Stimulated activated CD4-positive, alpha-beta T cell treated with anti-CD3 and anti-CD28 coated beads, Interleukin-1b, Interleukin-23, amount 100 ng/mL, for 24 hours (primary cell): ENCODE data around the gene GPR37L1.

Experiments
- DNase-seq, 4 experiments: peaks; one replicate each; pipeline ENCODE4 v3.0.0-alpha.2; 2020; ENCODE audit warnings: low read depth in 4 of 4, low spot score in 1 of 4

GPR37L1 gene

DNA sequence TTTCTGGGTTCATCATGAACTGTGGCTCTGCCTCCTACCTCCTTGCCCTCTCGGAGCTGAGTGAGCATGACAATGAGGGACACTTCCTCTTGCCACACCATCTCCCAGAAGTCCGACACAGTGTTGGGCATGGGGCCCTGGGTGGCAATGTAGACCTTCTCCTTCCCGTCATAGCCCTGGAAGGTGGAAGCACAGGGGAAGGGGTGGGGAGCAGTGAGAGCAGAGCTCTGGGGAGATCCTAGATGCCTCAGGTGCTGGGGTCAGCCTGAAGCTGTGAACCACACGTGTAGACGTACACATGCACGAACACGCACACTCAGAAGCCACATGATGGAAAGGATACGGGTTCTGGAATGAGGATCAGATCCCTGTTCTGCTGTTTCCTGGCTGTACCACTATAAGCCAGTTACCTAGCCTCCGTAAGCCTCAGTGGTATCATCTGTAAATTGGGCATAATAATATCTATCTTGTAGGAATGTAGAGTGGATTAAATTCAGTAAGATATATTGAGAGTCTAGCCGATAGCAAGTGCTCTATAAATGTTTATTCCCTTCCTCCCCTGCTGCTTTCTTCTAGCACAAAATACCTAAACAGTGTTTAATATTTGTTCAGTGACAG lies 31.5 kb downstream of the GPR37L1 start:
- DNase-seq, result no peak

GRCh38 chr1:202154766-202155477 lies 32.2 kb downstream of the GPR37L1 start:
- DNase-seq, result no peak

- DNase-seq, result no peak
These were observed 32.8 kb downstream of the GPR37L1 start for GRCh38 chr1:202155478-202156021.

- DNase-seq, result no peak
These were observed 33.9 kb downstream of the GPR37L1 start for GRCh38 chr1:202156590-202156989.

DNA sequence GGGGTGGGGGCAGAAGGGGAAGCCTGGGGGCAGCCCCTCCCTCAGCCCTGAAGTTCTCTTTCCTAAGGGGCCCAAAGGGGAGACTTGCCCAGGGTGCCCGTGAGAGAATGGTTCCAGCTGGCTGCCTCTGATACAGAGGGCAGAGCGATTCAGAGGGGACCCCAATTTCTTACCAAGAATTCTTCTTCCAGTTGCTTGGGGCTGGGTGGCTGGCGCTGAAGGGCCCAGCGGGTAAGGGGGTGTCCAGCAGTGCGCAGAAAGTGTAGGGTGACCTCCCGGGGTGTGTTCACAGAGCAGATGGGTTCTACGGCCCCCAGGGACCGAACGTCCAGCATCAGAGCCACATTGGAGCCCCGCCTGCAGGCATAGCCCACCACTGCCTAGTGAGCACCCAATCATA lies 35.2 kb downstream of the GPR37L1 start:
- DNase-seq, result no peak

GRCh38 chr1:202158810-202159533 lies 36.3 kb downstream of the GPR37L1 start:
- no peak for DNase-seq

DNA sequence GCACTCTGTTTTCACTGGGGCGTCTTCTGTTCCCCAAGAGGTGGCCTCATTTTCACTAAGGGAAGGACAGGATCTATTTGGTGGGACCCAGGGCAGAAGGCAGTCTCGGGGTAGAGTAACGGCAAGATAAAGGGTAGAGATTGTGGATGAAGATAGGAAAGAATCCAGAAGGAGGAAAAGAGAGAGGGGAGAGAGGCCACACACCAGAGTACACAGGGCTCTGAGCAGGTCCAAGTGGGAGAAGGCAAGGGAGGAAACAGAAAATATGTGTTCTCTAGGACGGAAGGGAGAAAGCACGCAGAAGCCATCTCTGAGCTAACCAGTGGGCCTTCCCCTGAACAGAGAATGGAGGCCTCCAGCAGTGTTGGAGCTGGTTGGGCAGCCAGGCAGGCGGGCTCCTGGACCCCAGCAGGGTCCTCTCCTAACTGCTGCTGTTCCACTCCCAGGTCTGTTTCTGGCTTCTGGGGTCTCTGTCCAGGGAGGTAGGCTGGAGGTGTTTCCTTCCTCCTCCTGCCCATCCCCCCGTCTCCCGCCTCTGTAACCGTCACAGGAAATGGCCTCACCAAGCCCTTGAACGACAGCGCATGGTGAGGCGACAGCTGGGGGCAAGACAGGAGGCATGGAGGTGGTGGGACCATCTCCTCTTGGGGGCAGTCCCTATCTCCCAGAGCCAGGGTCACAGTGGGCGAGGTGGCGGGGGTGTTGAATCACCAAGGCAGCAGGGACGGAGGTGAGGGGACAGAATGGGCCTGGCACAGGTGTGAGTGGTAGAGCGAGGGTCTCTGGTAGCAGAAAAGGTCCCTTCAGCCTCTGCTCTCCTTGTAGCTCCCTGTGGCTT lies 37.0 kb downstream of the GPR37L1 start:
- DNase-seq, result peak in 2 of 4 experiments; percentile 67 to 71

DNA sequence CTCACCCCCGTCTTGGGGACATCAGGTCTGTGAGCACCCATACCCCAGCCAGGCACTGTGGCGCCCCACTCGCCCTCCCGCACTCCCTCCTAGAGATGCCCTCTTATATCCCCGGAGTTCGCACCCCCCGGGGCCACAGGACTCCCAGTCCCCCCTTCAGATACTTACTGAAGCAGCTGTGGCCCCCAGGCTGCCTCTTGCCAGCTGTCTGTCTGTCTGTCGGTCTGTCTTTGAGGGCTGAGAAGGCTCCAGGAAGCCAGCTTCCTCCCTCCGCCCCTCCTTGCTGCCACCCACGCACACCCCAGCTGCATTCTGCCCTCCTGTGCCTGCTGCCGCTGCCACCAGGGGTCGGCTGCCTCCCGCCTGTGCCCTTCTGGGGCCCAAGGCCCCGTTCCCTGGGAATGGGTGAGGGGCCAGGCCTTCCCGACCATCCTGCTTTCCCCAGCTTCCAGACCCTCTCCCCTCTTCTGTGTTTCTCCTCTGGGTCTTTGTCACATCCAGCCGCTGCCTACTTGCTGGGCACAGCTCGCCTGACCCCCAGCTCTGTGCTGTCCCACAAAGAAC lies 37.7 kb downstream of the GPR37L1 start, which contains the start of gene PTPN7:
PTPN7 (minus strand) TSS at position 226 of the 564 bp plus-strand sequence. CDS start 1,200 bp downstream, outside the sequence.
- DNase-seq, result peak; percentile 75 to 89 (median 82)

DNA sequence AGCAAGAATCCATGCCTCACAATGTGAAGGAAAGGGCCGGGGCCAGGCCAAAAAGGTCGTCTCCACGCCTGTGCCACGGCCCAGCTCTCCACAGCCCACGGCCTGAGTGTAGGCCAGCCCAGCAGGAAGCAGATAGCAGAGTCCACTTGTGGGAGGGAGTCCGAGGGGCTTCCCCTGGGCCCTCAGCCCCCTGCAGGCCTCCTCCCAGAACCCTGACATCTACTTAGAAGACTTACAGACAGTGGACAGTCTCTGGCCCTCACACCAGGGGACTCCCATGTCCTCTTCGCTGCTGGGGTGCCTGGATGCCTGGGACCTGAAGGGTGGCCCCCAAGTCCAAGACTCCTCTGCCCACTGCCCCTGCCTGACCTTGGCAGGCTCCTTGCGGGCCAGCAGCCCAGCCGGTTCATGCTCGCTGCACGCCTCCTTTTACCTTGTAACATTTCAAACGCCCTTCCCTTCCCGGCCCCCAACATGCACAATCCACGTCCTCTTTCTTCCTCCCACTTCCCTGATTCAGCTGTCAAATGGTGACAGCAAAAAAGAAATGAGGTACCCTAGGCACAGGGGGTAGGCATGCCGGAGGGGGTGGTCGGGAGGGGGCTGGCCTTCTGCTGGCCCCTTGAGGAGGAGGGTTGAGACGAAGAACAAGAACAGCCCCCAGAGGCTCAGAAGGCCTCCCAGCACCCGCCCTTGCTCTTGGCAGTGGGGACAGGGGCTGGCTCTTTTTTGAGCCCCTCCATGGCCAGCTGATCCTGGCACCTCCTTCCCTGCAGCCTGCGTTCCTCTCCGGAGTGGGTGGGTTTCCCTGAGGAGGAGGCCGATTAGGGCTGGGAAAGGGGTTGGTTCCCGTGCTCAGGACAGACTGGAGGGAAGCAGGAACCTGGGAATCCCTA lies 38.7 kb downstream of the GPR37L1 start:
- DNase-seq, result no peak

DNA sequence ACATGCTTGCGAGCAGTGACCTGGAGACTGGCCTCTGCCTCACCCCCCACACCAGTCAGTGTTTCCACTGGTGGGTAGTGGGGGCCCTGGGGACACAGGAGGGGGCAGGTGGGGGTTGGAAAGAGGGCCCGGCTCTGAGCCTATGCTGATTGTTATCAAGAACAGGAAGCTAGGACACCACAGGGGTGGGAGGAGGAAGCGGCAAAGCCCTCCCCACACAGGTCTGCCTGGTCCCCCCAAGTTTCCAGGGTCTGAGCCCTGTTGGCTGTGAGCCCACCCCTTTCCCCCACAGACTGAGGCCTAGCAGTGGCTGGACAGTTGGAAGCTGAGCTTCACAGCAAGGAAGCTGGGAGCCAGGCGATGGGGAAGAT lies 39.3 kb downstream of the GPR37L1 start:
- DNase-seq, result no peak

DNA sequence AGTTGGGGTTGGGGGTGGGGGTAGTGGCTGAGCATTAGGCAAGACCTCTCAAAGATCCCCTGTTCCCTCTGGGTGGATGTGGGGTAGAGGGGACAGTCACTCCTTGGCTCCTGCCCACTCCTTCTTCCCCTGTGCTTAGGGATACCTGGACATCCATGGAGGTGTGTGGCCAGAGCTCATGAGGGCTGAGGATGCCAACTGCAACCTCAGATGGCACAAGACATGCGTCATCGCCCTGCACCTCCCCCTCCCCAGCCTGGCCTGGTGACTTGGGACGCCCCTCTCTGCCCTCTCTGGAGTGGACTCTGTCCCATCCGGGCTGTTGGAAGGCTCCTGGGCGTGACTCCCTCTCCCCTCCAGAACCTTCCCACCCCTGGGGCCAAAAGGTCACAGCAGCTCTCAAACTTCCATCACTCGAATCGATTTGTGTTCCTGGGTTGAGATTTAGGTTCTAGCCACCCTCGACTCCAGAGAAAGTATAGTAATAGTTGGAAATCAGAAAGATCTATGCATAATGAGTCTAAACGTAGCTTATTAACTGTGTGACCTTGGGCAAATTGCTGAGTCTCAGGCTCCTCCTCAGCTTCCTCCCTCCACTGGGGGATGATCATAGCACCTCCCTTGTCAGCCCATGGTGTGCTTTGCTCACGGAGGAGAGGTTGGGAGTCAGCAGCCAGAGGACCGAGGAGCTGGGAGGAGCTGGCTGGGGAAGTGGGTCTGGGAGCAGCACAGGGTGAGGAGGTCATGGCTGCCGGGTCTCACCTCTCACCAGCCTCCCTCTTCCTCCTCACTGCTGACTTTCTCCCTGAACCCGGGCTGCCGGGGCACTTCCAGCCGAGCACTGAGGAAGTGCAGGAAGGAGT lies 39.9 kb downstream of the GPR37L1 start:
- no peak for DNase-seq

DNA sequence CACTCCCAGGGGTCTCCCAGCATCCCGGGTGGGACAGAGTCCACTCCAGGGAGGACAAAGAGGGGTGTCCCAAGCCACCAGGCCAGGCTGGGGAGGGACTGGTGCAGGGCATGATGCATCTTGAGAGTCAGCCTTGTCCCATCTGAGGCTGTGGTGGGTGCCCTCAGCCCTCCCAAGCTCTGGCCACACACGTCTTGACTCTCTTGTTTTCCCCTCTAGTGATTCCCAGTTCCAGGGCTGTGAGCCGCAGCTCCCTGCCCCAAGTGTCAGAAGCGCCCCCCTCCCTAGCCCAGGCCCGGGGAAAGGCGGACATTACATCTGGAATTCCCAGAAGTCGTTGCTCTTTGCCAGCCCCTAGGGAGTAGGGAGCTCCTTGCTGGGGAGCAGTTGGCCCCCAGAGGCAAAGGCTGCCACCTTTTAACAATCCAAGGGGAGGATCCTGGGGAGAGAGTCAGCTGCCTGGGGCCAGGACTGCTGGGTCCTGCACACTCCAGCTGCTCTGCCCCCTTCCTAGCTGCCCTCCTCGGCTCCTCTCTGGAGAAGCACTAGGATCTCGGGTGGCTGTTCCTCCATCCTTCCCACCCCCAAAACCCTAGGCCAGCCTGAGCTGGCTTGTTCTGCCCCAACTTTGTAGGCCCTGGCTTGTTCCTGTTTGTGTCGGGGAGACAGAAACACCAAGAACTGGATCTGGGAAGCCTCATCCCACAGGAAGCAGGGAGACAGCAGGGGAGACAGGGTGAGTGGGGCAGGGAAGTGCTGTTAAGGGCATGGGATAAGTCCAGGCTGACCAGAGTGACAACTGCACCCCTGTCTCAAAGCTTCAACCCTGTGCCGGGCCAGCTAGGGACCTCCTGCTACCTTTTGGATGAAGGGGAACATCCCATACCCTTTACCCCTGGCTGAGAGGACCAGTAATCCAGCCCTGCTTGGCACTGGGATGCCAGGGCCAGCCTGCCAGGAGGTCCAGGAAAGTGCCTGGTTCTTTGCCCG lies 40.9 kb downstream of the GPR37L1 start:
- DNase-seq, result no peak

DNA sequence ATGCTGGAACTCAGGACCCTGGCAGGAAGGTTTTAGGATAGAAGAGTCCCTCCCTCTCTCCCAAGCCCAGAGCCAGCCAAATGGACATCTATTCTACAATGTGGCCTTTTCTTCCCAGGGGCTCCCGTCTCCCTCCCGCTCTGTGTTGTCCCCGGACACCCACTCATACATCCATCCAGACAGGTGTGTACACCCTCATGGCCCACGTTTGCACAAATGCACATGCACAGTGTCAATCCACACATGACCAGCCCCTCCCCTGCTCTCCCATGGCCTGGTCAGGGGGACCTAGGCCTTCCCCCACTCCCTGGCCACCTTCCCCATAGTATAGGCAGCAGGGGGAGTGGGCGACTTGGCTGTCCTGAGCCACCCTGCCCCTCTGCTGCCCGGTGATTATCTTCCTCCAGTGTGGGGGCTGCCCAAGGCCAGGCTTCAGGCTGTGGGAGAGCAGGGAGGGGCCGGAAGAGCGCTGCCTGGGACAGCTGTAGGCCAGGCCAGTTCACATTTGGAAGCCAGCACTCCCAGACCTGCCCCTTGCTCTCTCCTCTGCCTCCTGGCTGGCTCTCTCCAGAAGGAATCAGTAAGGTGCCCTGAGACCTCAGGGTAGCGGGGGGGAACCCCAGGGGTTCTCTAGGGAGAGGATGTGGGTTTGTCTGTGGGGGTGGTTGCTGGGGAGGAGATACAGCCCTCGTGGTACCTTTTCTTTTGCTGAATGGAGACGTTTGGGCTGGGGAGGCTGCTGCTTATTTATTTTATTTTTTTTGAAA lies 41.7 kb downstream of the GPR37L1 start:
- peak in 2 of 4 experiments; percentile 42 to 67 for DNase-seq

DNA sequence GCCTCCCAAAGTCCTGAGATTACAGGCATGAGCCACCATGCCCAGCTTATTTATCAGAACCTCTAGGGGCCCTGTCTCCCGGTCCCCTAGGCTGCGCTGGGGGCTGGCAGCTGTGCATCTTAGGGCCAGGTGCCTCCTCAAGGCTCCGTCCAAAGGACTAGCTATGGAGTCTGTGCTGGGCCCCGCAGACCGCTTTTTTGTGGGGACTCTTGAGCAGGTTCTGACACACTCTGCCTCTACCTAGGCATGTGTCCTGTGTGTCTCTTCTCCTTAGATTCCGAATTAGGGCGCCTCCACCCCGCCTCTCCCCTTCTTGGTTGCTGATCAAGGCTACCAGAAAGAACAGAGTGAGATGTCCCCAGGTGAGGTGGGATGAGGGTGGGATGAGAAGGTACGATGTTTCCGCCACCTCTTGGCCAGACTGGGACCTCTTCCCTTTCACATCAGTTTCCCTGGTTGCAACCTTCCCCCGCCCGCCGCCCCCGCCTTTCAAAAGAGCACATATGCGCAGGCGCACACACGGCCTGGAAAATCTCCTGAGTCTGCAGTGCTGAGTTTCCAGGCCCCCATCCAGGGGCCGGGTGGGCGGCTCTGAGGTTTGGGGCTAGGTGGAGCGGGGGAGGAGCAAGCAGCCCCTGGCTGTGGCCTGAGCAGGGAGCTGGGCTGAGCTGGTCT lies 42.7 kb downstream of the GPR37L1 start:
- DNase-seq, result peak in 2 of 4 experiments; percentile 44 to 69

DNA sequence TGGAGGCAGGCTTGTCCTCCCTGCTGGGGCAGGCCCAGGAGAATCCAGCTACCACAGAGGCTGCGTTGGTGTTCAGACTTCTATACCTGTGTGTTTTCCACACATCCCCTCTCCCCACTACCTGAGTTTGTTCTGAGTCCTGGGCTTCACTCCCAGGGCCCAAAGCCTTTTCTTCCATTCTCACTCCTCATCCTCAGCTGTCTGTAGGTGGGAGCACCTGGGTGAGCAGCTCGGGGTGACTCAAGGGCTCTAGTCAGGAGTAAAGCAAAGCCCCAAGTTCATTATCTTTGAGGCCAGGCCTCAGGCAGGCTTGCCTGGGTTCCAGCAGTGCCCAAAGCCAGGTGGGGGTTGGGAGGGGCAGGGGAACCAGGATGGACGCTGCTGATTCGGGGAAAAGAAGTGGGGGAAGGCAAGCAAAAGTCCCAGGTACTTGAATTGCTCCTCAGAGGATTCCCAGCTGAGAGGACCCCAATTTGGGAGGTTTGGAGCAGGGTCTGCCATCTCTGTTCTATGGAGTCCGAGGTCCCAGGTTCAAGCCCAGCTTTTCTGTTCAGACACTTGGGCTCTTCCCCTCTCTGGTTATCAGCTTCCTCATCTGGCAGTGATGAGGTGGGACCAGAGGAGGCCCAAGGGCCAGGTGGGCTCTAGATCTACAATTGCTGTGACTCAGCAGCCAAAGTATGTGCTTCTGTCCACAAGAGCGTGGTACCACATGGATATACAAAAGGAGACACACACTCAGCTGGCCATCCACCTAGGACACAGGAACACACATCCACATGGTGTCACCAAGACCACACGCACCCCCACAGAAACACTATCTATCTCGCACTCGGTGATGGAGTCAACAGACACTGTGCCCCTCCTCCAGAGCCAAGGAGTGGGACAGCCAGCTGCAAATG lies 43.5 kb downstream of the GPR37L1 start:
- DNase-seq, result no peak
